Mesendoderm (in vitro differentiated cells): ENCODE results near the gene CPAMD8.

ENCODE experiments used
- DNase-seq: peaks from one replicate; pipeline ENCODE4 v3.0.0; 2013
- H2AK5ac ChIP-seq: 2 replicates; pipeline ENCODE4 v1.6.1; 2013; ENCODE audit warnings: low read length, inconsistent platforms
- H2BK120ac ChIP-seq: 2 replicates; pipeline ENCODE4 v1.6.1; 2013; ENCODE audit warnings: low read depth, mild to moderate bottlenecking, low read length, moderate library complexity, mixed read lengths
- H2BK15ac ChIP-seq: replicated peaks from 2 replicates; pipeline ENCODE4 v1.6.1; 2013; ENCODE audit warnings: low read depth, mild to moderate bottlenecking, moderate library complexity
- H2BK5ac ChIP-seq: 2 replicates; pipeline ENCODE4 v1.6.1; 2013; ENCODE audit warnings: low read length, inconsistent platforms
- H3K18ac ChIP-seq: 2 replicates; pipeline ENCODE4 v1.6.1; 2013; ENCODE audit warnings: mild to moderate bottlenecking, low read length, mixed read lengths
- H3K23ac ChIP-seq: one replicate; pipeline ENCODE4 v1.6.1; 2013; ENCODE audit warnings: low read length
- H3K27ac ChIP-seq: 2 replicates; pipeline ENCODE4 v1.5.1; 2013; ENCODE audit warnings: low read depth, mild to moderate bottlenecking, inconsistent platforms, low read length, moderate library complexity
- H3K27me3 ChIP-seq: 2 replicates; pipeline ENCODE4 v1.6.1; 2013; ENCODE audit warnings: low read length, control low read depth, mild to moderate bottlenecking, inconsistent platforms; ENCODE audit not compliant: insufficient read depth, poor library complexity
- H3K36me3 ChIP-seq: 2 replicates; pipeline ENCODE4 v1.6.1; 2013; ENCODE audit warnings: low read length, inconsistent platforms; ENCODE audit not compliant: control insufficient read depth, insufficient read depth
- H3K4ac ChIP-seq: one replicate; pipeline ENCODE4 v1.6.1; 2013; ENCODE audit warnings: low read depth, mild to moderate bottlenecking, low read length, moderate library complexity
- H3K4me1 ChIP-seq: 2 replicates; pipeline ENCODE4 v1.6.1; 2013; ENCODE audit warnings: low read depth, low read length, inconsistent platforms; ENCODE audit not compliant: control insufficient read depth
- H3K4me2 ChIP-seq: 2 replicates; pipeline ENCODE4 v1.6.1; 2013; ENCODE audit warnings: low read length
- H3K4me3 ChIP-seq: 2 replicates; pipeline ENCODE4 v1.5.1; 2013; ENCODE audit warnings: mild to moderate bottlenecking, low read length
- H3K56ac ChIP-seq: one replicate; pipeline ENCODE4 v1.6.1; 2013; ENCODE audit warnings: low read length
- H3K79me1 ChIP-seq: 2 replicates; pipeline ENCODE4 v1.6.1; 2013; ENCODE audit warnings: low read length, inconsistent platforms
- H3K79me2 ChIP-seq: 2 replicates; pipeline ENCODE4 v1.6.1; 2013; ENCODE audit warnings: mild to moderate bottlenecking, low read length; ENCODE audit not compliant: control insufficient read depth, insufficient read depth
- H3K9ac ChIP-seq: 2 replicates; pipeline ENCODE4 v1.6.1; 2013; ENCODE audit warnings: low read length, inconsistent platforms
- H4K5ac ChIP-seq: one replicate; pipeline ENCODE4 v1.6.1; 2013; ENCODE audit warnings: low read length
- H4K8ac ChIP-seq: one replicate; pipeline ENCODE4 v1.6.1; 2013; ENCODE audit warnings: low read depth, mild to moderate bottlenecking, control low read depth, low read length, moderate library complexity
- WGBS: extraction: QIAGEN DNeasy Blood & Tissue Kit; methylation state at CpG from one replicate; pipeline ENCODE4 v1.1.7; 2013; ENCODE audit warnings: low lambda C conversion rate, missing lambda C conversion rate; ENCODE audit not compliant: insufficient coverage; ENCODE audit errors: extremely low coverage; 5-methylcytosine and 5-hydroxymethylcytosine counted together

CPAMD8 gene

GRCh38 chr19:16859626-16860025 lies 167.0 kb downstream of the CPAMD8 start:
- H4K8ac ChIP-seq, result no peak overlapping the region

DNA sequence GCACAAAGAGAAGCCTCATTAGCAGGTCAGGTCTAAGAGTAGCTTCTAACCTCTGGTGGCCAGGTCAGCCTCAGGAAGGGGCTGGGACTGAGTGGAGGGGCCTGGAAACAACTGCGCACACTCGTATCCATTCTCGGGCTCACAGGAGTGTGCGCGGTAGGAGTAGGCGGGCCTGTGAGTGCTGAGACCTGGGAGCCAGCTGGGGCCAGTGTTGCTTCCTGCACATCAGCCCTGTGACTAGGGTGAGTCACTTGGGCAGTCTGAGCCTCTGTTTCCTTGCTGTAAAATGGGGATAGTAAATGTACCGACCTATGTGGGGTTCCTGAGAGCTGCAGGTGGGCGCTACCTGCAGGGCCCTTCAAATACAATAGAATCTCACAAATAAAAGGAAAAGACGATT lies 170.5 kb downstream of the CPAMD8 start:
- H2BK120ac ChIP-seq, result no peak overlapping the region
- no peaks in the 10 kb centered on the region for H3K27me3 ChIP-seq
- no CpG with 5 or more reads among the region's 9 CpGs for WGBS
- H4K8ac ChIP-seq, result no peak overlapping the region
- H3K9ac ChIP-seq, result no peak overlapping the region
- no peak overlapping the region for H3K56ac ChIP-seq
- peaks cover 6% of the 10 kb centered on the region for H3K36me3 ChIP-seq
- no peak overlapping the region for H2BK15ac ChIP-seq
- H2AK5ac ChIP-seq, result no peak overlapping the region
- H3K4me3 ChIP-seq, result no peak overlapping the region
- H3K4me1 ChIP-seq, result no peaks in the 10 kb centered on the region
- no peak overlapping the region for H2BK5ac ChIP-seq
- H3K4me2 ChIP-seq, result no peak overlapping the region
- DNase-seq, result no peak
- H3K23ac ChIP-seq, result no peak overlapping the region
- no peak overlapping the region for H3K18ac ChIP-seq
- H3K27ac ChIP-seq, result no peak overlapping the region
- no peak overlapping the region for H4K5ac ChIP-seq
- H3K79me2 ChIP-seq, result no peaks in the 10 kb centered on the region
- peaks cover 2% of the 10 kb centered on the region for H3K79me1 ChIP-seq
- no peak overlapping the region for H3K4ac ChIP-seq

More at GRCh38 chr19:16859626-16860025, 167.0 kb downstream of the CPAMD8 start:
- no peak for DNase-seq
- no peaks in the 10 kb centered on the region for H3K79me2 ChIP-seq
- peaks cover 3% of the 10 kb centered on the region for H3K36me3 ChIP-seq
- H2BK120ac ChIP-seq, result no peak overlapping the region
- no peaks in the 10 kb centered on the region for H3K27me3 ChIP-seq
- no peak overlapping the region for H3K9ac ChIP-seq
- H3K79me1 ChIP-seq, result no peaks in the 10 kb centered on the region
- H3K4me3 ChIP-seq, result no peak overlapping the region
- no peak overlapping the region for H2AK5ac ChIP-seq
- no peak overlapping the region for H3K56ac ChIP-seq
- H2BK5ac ChIP-seq, result no peak overlapping the region
- no peak overlapping the region for H3K27ac ChIP-seq
- no peak overlapping the region for H2BK15ac ChIP-seq
- H3K4me1 ChIP-seq, result no peaks in the 10 kb centered on the region
- no peak overlapping the region for H4K5ac ChIP-seq
- no CpG with 5 or more reads among the region's 7 CpGs for WGBS
- no peak overlapping the region for H3K18ac ChIP-seq
- H3K4me2 ChIP-seq, result no peak overlapping the region
- H3K4ac ChIP-seq, result no peak overlapping the region
- H3K23ac ChIP-seq, result no peak overlapping the region

- no peak overlapping the region for H4K5ac ChIP-seq
- H3K4me3 ChIP-seq, result no peak overlapping the region
- no peak overlapping the region for H3K56ac ChIP-seq
- peaks cover 8% of the 10 kb centered on the region for H3K36me3 ChIP-seq
- H3K79me2 ChIP-seq, result no peaks in the 10 kb centered on the region
- no peak overlapping the region for H2BK120ac ChIP-seq
- WGBS, result no CpG with 5 or more reads among the region's 7 CpGs
- no peak overlapping the region for H3K18ac ChIP-seq
- H3K4ac ChIP-seq, result no peak overlapping the region
- peaks cover 2% of the 10 kb centered on the region for H3K79me1 ChIP-seq
- H3K27ac ChIP-seq, result no peak overlapping the region
- H3K27me3 ChIP-seq, result no peaks in the 10 kb centered on the region
- no peak for DNase-seq
- H4K8ac ChIP-seq, result no peak overlapping the region
- no peaks in the 10 kb centered on the region for H3K4me1 ChIP-seq
- H3K4me2 ChIP-seq, result no peak overlapping the region
- no peak overlapping the region for H2AK5ac ChIP-seq
- no peak overlapping the region for H3K23ac ChIP-seq
- H3K9ac ChIP-seq, result no peak overlapping the region
- H2BK15ac ChIP-seq, result no peak overlapping the region
- H2BK5ac ChIP-seq, result no peak overlapping the region
Measured at GRCh38 chr19:16853066-16853465, 173.5 kb downstream of the CPAMD8 start.

GRCh38 chr19:16851031-16851712 lies 175.4 kb downstream of the CPAMD8 start:
- no peaks in the 10 kb centered on the region for H3K27me3 ChIP-seq
- DNase-seq, result peak; percentile 13
- no peak overlapping the region for H2BK120ac ChIP-seq
- no CpG with 5 or more reads among the region's 33 CpGs for WGBS
- no peak overlapping the region for H3K56ac ChIP-seq
- H3K36me3 ChIP-seq, result peaks cover 13% of the 10 kb centered on the region
- H3K79me1 ChIP-seq, result peaks cover 2% of the 10 kb centered on the region
- no peak overlapping the region for H3K23ac ChIP-seq
- H3K4ac ChIP-seq, result no peak overlapping the region
- no peak overlapping the region for H3K4me3 ChIP-seq
- H3K79me2 ChIP-seq, result no peaks in the 10 kb centered on the region
- no peak overlapping the region for H3K27ac ChIP-seq
- H3K4me2 ChIP-seq, result no peak overlapping the region
- H3K18ac ChIP-seq, result no peak overlapping the region
- H2AK5ac ChIP-seq, result no peak overlapping the region
- H2BK15ac ChIP-seq, result no peak overlapping the region
- no peaks in the 10 kb centered on the region for H3K4me1 ChIP-seq
- no peak overlapping the region for H4K8ac ChIP-seq
- no peak overlapping the region for H4K5ac ChIP-seq
- no peak overlapping the region for H3K9ac ChIP-seq
- no peak overlapping the region for H2BK5ac ChIP-seq

GRCh38 chr19:16850133-16850532 lies 176.5 kb downstream of the CPAMD8 start:
- peaks cover 13% of the 10 kb centered on the region for H3K36me3 ChIP-seq
- H4K8ac ChIP-seq, result no peak overlapping the region
- no peak overlapping the region for H2BK120ac ChIP-seq
- H3K9ac ChIP-seq, result no peak overlapping the region
- DNase-seq, result no peak
- H3K23ac ChIP-seq, result no peak overlapping the region
- H3K27me3 ChIP-seq, result no peaks in the 10 kb centered on the region
- H3K27ac ChIP-seq, result no peak overlapping the region
- no peak overlapping the region for H3K18ac ChIP-seq
- no peak overlapping the region for H3K56ac ChIP-seq
- no peak overlapping the region for H4K5ac ChIP-seq
- H3K4me3 ChIP-seq, result no peak overlapping the region
- H2BK5ac ChIP-seq, result no peak overlapping the region
- H3K4me1 ChIP-seq, result no peaks in the 10 kb centered on the region
- no peak overlapping the region for H2BK15ac ChIP-seq
- WGBS, result no CpG with 5 or more reads among the region's 4 CpGs
- no peak overlapping the region for H3K4ac ChIP-seq
- no peak overlapping the region for H3K4me2 ChIP-seq
- no peaks in the 10 kb centered on the region for H3K79me2 ChIP-seq
- peaks cover 2% of the 10 kb centered on the region for H3K79me1 ChIP-seq
- H2AK5ac ChIP-seq, result no peak overlapping the region

- H3K36me3 ChIP-seq, result peaks cover 18% of the 10 kb centered on the region
Measured at GRCh38 chr19:16849168-16849567, 177.4 kb downstream of the CPAMD8 start.

More at GRCh38 chr19:16849168-16849567, 177.4 kb downstream of the CPAMD8 start:
- Histone ChIP-seq H3K56ac (no peak overlapping the region), H4K8ac (no peak overlapping the region), H3K4ac (no peak overlapping the region), H3K4me1 (no peaks in the 10 kb centered on the region), H2AK5ac (no peak overlapping the region), H3K18ac (no peak overlapping the region), H3K27ac (no peak overlapping the region), H2BK5ac (no peak overlapping the region), H3K27me3 (no peaks in the 10 kb centered on the region), H2BK120ac (no peak overlapping the region), H3K4me2 (no peak overlapping the region), H3K23ac (no peak overlapping the region), H3K79me2 (no peaks in the 10 kb centered on the region), H3K4me3 (no peak overlapping the region), H3K79me1 (peaks cover 6% of the 10 kb centered on the region), H4K5ac (no peak overlapping the region), H2BK15ac (no peak overlapping the region), H3K9ac (no peak overlapping the region)
- no CpG with 5 or more reads among the region's 1 CpG for WGBS
- no peak for DNase-seq
